SW480 (cell line): ENCODE results near the gene IQGAP3.
"Not testable (repeated sequence)": the region's sequence is repeated elsewhere in the genome, so short reads cannot be mapped to it uniquely, and the experiment has no call there.

ENCODE experiments used
- DNase-seq: peaks from one replicate; pipeline ENCODE4 v3.0.0-alpha.2; 2016; ENCODE audit warnings: low spot score

Gene IQGAP3

DNA sequence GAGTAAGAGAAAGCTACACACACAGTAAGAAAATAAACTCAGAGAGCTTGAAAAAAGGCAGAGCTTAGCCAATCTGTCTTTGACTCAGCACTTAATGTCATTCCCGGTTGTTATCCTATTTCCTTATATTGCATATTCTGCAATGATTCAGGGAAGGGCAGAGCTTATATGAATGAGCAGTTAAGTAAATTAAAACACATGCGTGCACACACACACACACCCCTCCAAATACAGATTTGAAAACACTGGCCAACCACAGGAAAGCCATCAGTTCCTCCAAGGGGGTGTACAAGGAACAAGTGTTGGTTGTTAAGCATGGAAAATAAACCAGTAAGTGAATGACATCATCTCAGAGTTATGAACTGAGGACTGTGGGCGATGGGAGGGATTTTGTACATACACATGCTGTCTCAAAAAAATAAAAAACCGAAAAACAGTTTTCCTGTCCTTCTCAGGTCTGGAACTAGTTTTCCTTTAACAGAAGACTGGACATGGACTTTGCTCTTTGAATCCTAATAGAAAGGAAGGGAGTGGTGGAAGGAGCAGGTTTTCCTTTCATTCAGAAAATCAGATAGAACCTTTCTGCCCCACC is 1.0 kb downstream of the IQGAP3 start:
- peak; percentile 36 for DNase-seq

DNA sequence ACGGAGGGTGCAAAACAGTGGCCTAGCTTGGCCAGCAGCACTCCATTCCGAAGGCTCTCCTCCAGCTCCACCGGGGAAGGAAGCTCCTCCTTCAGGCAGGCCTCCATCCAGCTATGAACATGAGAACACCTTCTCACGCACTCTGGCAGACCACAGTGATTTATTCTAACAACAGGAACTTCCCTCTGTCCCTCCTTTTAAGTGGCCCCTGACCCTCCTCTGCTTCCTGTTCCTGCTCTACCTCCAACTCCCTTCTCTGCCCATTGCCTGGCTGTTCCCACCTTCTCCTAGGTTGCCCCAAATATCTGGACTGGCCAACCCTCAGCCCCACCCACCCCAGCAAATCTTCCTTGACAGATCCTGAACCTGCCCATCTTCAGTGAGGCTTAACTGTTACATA is 5.9 kb downstream of the IQGAP3 start:
- DNase-seq: no peak

DNA sequence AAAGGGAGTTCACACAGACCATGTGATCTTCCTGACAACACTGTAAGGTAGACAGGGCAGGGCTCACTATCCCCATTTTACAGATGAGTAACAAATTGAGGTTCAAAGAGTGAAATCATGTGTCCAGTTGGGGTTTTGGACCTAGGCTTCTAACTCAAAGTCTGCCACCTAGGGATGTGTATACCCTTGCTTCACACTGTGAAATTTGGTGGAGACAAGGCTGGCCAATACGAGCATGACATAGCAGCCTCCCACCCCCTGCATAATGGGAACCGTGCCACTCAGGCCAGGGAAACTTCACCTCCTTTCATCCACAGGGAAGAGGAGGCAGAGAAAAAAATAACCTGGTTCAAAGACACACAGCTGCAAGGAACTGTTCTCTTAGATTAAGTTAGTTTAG is 6.8 kb downstream of the IQGAP3 start:
- DNase-seq: no peak

DNA sequence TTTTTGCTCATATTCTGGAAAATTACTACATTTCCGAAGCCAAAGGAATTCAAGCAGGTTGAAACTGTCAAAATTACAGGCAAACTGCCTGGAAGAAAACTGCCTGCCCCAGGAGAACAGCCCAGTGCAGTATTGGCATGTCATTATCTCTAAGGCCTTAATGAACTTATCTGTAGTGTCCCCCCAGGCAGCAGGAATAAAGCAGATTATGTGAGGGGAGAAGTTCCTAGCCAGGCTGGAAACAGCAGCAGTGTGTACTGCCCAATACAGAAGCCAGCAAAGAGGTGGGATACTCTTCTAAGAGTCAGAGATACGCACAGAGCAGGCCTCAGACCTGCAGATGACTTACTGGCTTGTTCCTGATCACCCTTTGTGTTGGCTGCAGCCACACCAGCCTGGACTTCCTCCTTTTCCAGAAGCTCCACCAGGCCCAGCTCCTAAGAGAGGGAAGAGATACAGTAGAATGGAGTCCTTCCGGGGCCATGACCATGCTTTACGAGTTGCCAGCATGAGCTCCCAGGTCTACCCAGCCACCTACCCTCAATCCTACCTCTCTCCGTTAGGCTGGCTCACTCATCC is 11.7 kb downstream of the IQGAP3 start:
- DNase-seq: no peak

GRCh38 chr1:156559797-156560385 is 12.5 kb downstream of the IQGAP3 start:
- DNase-seq: no peak

- DNase-seq: no peak
Measured at GRCh38 chr1:156559086-156559796, 13.1 kb downstream of the IQGAP3 start.

- no peak for DNase-seq
Measured at GRCh38 chr1:156556354-156556753, 16.0 kb downstream of the IQGAP3 start.

- no peak for DNase-seq
Measured at GRCh38 chr1:156555715-156556114, 16.6 kb downstream of the IQGAP3 start.

GRCh38 chr1:156554971-156555370 is 17.4 kb downstream of the IQGAP3 start:
- DNase-seq: no peak

- DNase-seq: no peak
Measured at GRCh38 chr1:156553860-156554485, 18.4 kb downstream of the IQGAP3 start.

GRCh38 chr1:156552937-156553336 is 19.4 kb downstream of the IQGAP3 start:
- not testable (repeated sequence) for DNase-seq

GRCh38 chr1:156552518-156552917 is 19.8 kb downstream of the IQGAP3 start:
- no peak for DNase-seq

- no peak for DNase-seq
Measured at GRCh38 chr1:156551869-156552268, 20.5 kb downstream of the IQGAP3 start.

GRCh38 chr1:156551066-156551643 is 21.2 kb downstream of the IQGAP3 start:
- DNase-seq: no peak

GRCh38 chr1:156550346-156550745 is 22.0 kb downstream of the IQGAP3 start:
- DNase-seq: no peak

- DNase-seq: no peak
Measured at GRCh38 chr1:156549831-156550230, 22.5 kb downstream of the IQGAP3 start.

DNA sequence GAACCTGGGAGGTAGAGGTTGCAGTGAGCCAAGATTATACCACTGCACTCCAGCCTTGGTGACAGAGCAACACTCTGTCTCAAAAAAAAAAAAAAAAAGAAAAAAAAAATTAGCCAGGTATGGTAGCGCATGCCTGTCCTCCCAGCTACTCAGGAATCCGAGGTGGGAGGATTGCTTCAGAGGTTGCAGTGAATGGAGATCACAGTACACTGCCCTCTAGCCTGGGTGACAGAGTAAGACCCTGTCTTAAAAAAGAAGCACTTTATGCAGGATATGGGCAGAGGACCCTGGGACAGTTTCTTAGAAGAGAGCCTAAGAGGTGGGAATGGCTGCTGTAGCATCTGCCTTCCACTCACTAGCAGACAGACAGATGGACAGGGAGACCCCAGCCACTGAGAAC is 23.0 kb downstream of the IQGAP3 start:
- no peak for DNase-seq

DNA sequence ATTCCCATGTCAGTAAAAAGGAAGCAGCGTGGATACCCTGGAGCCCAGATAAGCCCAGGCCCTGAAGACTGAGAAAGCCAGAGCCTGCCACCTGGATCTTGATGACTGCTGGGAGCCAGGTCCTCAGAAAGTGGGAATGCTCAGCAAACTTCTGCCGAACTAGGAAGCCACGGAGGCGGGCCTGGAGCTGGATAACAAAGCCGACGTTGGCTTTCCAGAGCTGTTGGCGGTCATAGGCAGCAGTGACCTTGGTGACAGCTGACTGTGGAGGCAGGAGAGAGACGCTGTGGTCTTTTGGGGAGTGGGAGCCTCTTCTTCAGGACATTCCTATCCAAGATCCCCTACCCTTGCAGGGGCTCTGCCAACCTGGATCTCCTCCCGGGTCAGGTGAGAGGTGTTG is 24.4 kb downstream of the IQGAP3 start:
- DNase-seq: no peak

GRCh38 chr1:156547434-156547833 is 24.9 kb downstream of the IQGAP3 start:
- DNase-seq: no peak

DNA sequence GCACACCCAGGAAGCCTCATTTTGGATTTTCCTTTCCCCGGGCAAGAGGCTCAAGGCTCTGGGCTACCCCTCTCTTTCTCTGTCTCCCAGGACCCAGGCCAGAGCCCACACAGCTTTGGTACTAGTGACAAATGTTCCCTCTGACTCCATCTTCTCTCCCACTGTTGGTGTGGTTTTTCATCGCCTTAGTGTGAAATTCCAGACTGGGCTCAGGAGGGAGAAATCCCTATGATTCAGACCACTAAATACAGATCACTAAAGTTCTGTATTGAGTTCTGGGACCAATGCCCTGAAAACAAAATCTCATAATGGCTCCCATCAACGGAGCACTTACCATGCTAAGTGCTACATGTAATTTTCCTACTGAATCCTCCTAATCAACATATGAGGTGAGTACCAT is 26.1 kb downstream of the IQGAP3 start:
- no peak for DNase-seq

GRCh38 chr1:156544592-156545102 is 27.7 kb downstream of the IQGAP3 start:
- DNase-seq: no peak

DNA sequence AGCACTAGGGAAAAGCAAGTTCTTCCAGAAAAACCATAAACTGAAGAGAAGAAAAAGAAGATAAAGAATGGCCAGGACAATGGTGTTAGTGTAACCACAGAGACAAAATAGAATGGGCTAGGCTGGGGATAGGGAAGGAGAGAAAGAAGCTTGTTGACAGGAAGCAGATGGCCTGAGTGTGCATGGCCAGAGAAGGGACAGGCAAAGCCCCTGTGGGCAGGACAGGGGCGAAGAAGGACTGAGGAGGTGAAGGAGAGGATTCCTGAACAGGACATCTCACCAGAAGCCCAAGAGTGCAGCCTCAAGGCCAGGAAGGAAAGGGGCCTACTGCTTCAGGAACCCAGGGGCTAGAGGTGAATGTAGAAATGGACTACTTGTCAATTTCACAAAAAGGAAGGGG is 29.3 kb downstream of the IQGAP3 start:
- no peak for DNase-seq
